Esophagus muscularis mucosa (tissue), 4 donors: ENCODE measurements around the gene ASL.

ENCODE experiments used
- EP300 ChIP-seq: sonication (generic); formaldehyde crosslinking; IDR thresholded peaks from one replicate; pipeline ENCODE4 v1.6.1; 2017; ENCODE audit warnings: antibody characterized with exemption
- POLR2A ChIP-seq: fragments of 450-650 bp; IDR thresholded peaks from one replicate; pipeline ENCODE4 v1.6.1; 2017; ENCODE audit warnings: antibody characterized with exemption, moderate library complexity, mild to moderate bottlenecking, low read depth
- POLR2AphosphoS5 ChIP-seq, 2 donors: sonication (generic); formaldehyde crosslinking; IDR thresholded peaks; one replicate each; pipeline ENCODE4 v1.6.1; 2017; ENCODE audit warnings: antibody characterized with exemption in 2 of 2
- TF ChIP-seq, protein P1 (sequence below), 3 experiments: fragments of 200-600 bp in 2 of 3; fragments of 450-650 bp in 1 of 3; sonication (generic) in 2 of 3; IDR thresholded peaks; one replicate each; pipeline ENCODE4 v1.5.1; 2017 to 2019; ENCODE audit warnings: antibody characterized with exemption in 3 of 3, mild to moderate bottlenecking in 2 of 3, moderate library complexity in 1 of 3

DNA sequence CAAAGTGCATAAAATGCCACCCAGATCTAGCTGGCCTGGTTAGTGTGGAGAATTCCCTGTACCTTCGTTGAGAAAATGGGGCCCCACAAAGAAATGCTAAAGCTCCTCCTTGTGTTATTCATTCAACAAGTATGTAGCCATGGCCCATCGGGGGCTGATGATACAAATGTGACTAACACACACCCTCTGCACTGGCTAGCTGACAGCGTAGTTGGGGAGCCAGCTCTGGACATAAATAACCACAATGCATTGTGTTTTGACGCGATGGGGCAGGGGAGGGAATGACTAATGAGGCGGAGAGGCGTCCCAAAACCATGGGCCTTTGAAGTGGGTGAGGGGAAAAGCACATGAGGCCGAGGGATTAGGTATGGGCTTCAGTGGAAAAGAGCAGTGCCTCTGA is 28.2 kb upstream of the ASL start:
- TF ChIP-seq, protein P1, sequence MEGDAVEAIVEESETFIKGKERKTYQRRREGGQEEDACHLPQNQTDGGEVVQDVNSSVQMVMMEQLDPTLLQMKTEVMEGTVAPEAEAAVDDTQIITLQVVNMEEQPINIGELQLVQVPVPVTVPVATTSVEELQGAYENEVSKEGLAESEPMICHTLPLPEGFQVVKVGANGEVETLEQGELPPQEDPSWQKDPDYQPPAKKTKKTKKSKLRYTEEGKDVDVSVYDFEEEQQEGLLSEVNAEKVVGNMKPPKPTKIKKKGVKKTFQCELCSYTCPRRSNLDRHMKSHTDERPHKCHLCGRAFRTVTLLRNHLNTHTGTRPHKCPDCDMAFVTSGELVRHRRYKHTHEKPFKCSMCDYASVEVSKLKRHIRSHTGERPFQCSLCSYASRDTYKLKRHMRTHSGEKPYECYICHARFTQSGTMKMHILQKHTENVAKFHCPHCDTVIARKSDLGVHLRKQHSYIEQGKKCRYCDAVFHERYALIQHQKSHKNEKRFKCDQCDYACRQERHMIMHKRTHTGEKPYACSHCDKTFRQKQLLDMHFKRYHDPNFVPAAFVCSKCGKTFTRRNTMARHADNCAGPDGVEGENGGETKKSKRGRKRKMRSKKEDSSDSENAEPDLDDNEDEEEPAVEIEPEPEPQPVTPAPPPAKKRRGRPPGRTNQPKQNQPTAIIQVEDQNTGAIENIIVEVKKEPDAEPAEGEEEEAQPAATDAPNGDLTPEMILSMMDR (IDR thresholded peaks at IDR 0.05) = no peak
- TF ChIP-seq POLR2A (no peak), EP300 (no peak), POLR2AphosphoS5 (IDR thresholded peaks at IDR 0.05) (no peak)
